HG03442 (cell line): ENCODE data around the gene TUBB1.
"Not testable (repeated sequence)": the region's sequence is repeated elsewhere in the genome, so short reads cannot be mapped to it uniquely, and the experiment has no call there.

ENCODE experiments used
- ATAC-seq: cut with Tn5 transposase; IDR thresholded peaks from one replicate; pipeline ENCODE4 v1.9.1; 2021; ENCODE audit warnings: mild to moderate bottlenecking, moderate library complexity; ENCODE audit not compliant: unreplicated experiment

The TUBB1 gene

GRCh38 chr20:59019217-59019616 is at the start of gene TUBB1:
TSS of gene TUBB1 (plus strand) at chr20:59019429. CDS start at chr20:59019523, 94 bp downstream.
- no peak for ATAC-seq

GRCh38 chr20:58969439-58969838 is 49.8 kb upstream of the TUBB1 start:
- no peak for ATAC-seq

- ATAC-seq = no peak
Measured at GRCh38 chr20:58970146-58970545, 49.1 kb upstream of the TUBB1 start.

- no peak for ATAC-seq
Measured at GRCh38 chr20:58971429-58971828, 47.8 kb upstream of the TUBB1 start.

GRCh38 chr20:58973179-58973578 is 46.0 kb upstream of the TUBB1 start:
- no peak for ATAC-seq

- no peak for ATAC-seq
Measured at GRCh38 chr20:58973866-58974265, 45.4 kb upstream of the TUBB1 start.

- no peak for ATAC-seq
Measured at GRCh38 chr20:58975353-58975752, 43.9 kb upstream of the TUBB1 start.

GRCh38 chr20:58976061-58976730 is 43.0 kb upstream of the TUBB1 start:
- no peak for ATAC-seq

GRCh38 chr20:58978351-58979190 is 40.7 kb upstream of the TUBB1 start:
- no peak for ATAC-seq

- ATAC-seq = peak; percentile 75
Measured at GRCh38 chr20:58980711-58981627, 38.3 kb upstream of the TUBB1 start, which contains the start of gene NELFCD. TSS of gene NELFCD (plus strand) at chr20:58981256. CDS start at chr20:58981310, 54 bp downstream.

GRCh38 chr20:58981628-58982364 is 37.4 kb upstream of the TUBB1 start:
- ATAC-seq = no peak

- no peak for ATAC-seq
Measured at GRCh38 chr20:58982406-58983114, 36.7 kb upstream of the TUBB1 start.

GRCh38 chr20:58983115-58983468 is 36.1 kb upstream of the TUBB1 start:
- ATAC-seq = not testable (repeated sequence)

- no peak for ATAC-seq
Measured at GRCh38 chr20:58984691-58985090, 34.5 kb upstream of the TUBB1 start.

GRCh38 chr20:58985656-58986055 is 33.6 kb upstream of the TUBB1 start:
- ATAC-seq = no peak

GRCh38 chr20:58986286-58986967 is 32.8 kb upstream of the TUBB1 start:
- no peak for ATAC-seq

- ATAC-seq = no peak
Measured at GRCh38 chr20:58986968-58987517, 32.2 kb upstream of the TUBB1 start.

- no peak for ATAC-seq
Measured at GRCh38 chr20:58987790-58988564, 31.3 kb upstream of the TUBB1 start.
